ENCODE results near the gene ARHGEF40.

ARHGEF40 gene

GRCh38 chr14:21059842-21060613 is 10.1 kb upstream of the ARHGEF40 start:
- DNase-seq (ENCODE audit: low spot score in 2 of 2): no peak
- Histone ChIP-seq H3K9me3 (no peaks in the 10 kb centered on the region), H3K36me3 (replicated peaks) (no peaks in the 10 kb centered on the region), H3K4me1 (no peaks in the 10 kb centered on the region), H3K27me3 (ENCODE audit: low read depth) (peaks cover 8% of the 10 kb centered on the region), H3K4me3 (no peak overlapping the region)
- in situ Hi-C loops (cut with MboI; ENCODE audit: low sequenced_read_pairs): no loop called here

- in situ Hi-C loops (cut with MboI; ENCODE audit: low sequenced_read_pairs): no loop called here
- no peak overlapping the region for H3K4me3 ChIP-seq
- peaks cover 15% of the 10 kb centered on the region for H3K27me3 ChIP-seq (ENCODE audit: low read depth)
- H3K36me3 ChIP-seq (replicated peaks): no peaks in the 10 kb centered on the region
- H3K4me1 ChIP-seq: no peaks in the 10 kb centered on the region
- H3K9me3 ChIP-seq: no peaks in the 10 kb centered on the region
- no peak for DNase-seq (ENCODE audit: low spot score in 2 of 2)
These were observed 9.3 kb upstream of the ARHGEF40 start for GRCh38 chr14:21060614-21061346.

- Histone ChIP-seq H3K9me3 (no peaks in the 10 kb centered on the region), H3K36me3 (replicated peaks) (no peaks in the 10 kb centered on the region), H3K27me3 (ENCODE audit: low read depth) (peaks cover 15% of the 10 kb centered on the region), H3K4me3 (no peak overlapping the region), H3K4me1 (no peaks in the 10 kb centered on the region)
- DNase-seq (ENCODE audit: low spot score in 2 of 2): no peak
- in situ Hi-C loops (cut with MboI; ENCODE audit: low sequenced_read_pairs): no loop called here
These were observed 8.8 kb upstream of the ARHGEF40 start for GRCh38 chr14:21061347-21061668.

- no peak for DNase-seq (ENCODE audit: low spot score in 2 of 2)
- Histone ChIP-seq H3K9me3 (no peaks in the 10 kb centered on the region), H3K4me3 (no peak overlapping the region), H3K4me1 (no peaks in the 10 kb centered on the region), H3K36me3 (replicated peaks) (no peaks in the 10 kb centered on the region), H3K27me3 (ENCODE audit: low read depth) (peaks cover 19% of the 10 kb centered on the region)
- in situ Hi-C loops (cut with MboI; ENCODE audit: low sequenced_read_pairs): no loop called here
These were observed 6.6 kb upstream of the ARHGEF40 start for GRCh38 chr14:21063479-21063878.

- H3K36me3 ChIP-seq (replicated peaks): no peaks in the 10 kb centered on the region
- in situ Hi-C loops (cut with MboI; ENCODE audit: low sequenced_read_pairs): no loop called here
- H3K4me3 ChIP-seq: no peak overlapping the region
- no peaks in the 10 kb centered on the region for H3K9me3 ChIP-seq
- peaks cover 19% of the 10 kb centered on the region for H3K27me3 ChIP-seq (ENCODE audit: low read depth)
- peaks cover 5% of the 10 kb centered on the region for H3K4me1 ChIP-seq
- peak in 1 of 2 experiments; percentile 45 for DNase-seq (ENCODE audit: low spot score in 2 of 2)
These were observed 3.1 kb upstream of the ARHGEF40 start for GRCh38 chr14:21066882-21067502.

- Histone ChIP-seq H3K4me1 (peaks cover 5% of the 10 kb centered on the region), H3K9me3 (no peaks in the 10 kb centered on the region), H3K36me3 (replicated peaks) (no peaks in the 10 kb centered on the region), H3K27me3 (ENCODE audit: low read depth) (peaks cover 12% of the 10 kb centered on the region), H3K4me3 (no peak overlapping the region)
- in situ Hi-C loops (cut with MboI; ENCODE audit: low sequenced_read_pairs): no loop called here
- peak; percentile 55 to 76 for DNase-seq (ENCODE audit: low spot score in 2 of 2)
These were observed 1.4 kb upstream of the ARHGEF40 start for GRCh38 chr14:21068521-21069387.

- DNase-seq (ENCODE audit: low spot score in 2 of 2): peak in 1 of 2 experiments; percentile 54
- in situ Hi-C loops (cut with MboI; ENCODE audit: low sequenced_read_pairs): no loop called here
- Histone ChIP-seq H3K9me3 (no peaks in the 10 kb centered on the region), H3K4me1 (peaks cover 5% of the 10 kb centered on the region), H3K4me3 (peak overlapping the region; percentile 32), H3K27me3 (ENCODE audit: low read depth) (peaks cover 11% of the 10 kb centered on the region), H3K36me3 (replicated peaks) (no peaks in the 10 kb centered on the region)
These were observed 569 bp upstream of the ARHGEF40 start for GRCh38 chr14:21069388-21070082.

GRCh38 chr14:21070610-21071224 is 613 bp downstream of the ARHGEF40 start:
- Histone ChIP-seq H3K36me3 (replicated peaks) (peaks cover 1% of the 10 kb centered on the region; the same call in 1 of the 2 replicates), H3K9me3 (no peaks in the 10 kb centered on the region), H3K4me1 (peaks cover 5% of the 10 kb centered on the region), H3K27me3 (ENCODE audit: low read depth) (peaks cover 4% of the 10 kb centered on the region), H3K4me3 (peak overlapping the region; percentile 53)
- in situ Hi-C loops (cut with MboI; ENCODE audit: low sequenced_read_pairs): no loop called here
- DNase-seq (ENCODE audit: low spot score in 2 of 2): peak; percentile 48 to 77

- peaks cover 3% of the 10 kb centered on the region for H3K27me3 ChIP-seq (ENCODE audit: low read depth)
- DNase-seq (ENCODE audit: low spot score in 2 of 2): peak; percentile 50 to 83
- peak overlapping the region; percentile 53 for H3K4me3 ChIP-seq
- peaks cover 6% of the 10 kb centered on the region; the same call in 1 of the 2 replicates for H3K36me3 ChIP-seq (replicated peaks)
- no peaks in the 10 kb centered on the region for H3K9me3 ChIP-seq
- in situ Hi-C loops (cut with MboI; ENCODE audit: low sequenced_read_pairs): no loop called here
- peaks cover 5% of the 10 kb centered on the region for H3K4me1 ChIP-seq
These were observed 1.3 kb downstream of the ARHGEF40 start for GRCh38 chr14:21071225-21072030.

- Histone ChIP-seq H3K9me3 (no peaks in the 10 kb centered on the region), H3K4me1 (peaks cover 5% of the 10 kb centered on the region), H3K4me3 (peak overlapping the region; percentile 53), H3K36me3 (replicated peaks) (peaks cover 6% of the 10 kb centered on the region; the same call in 1 of the 2 replicates), H3K27me3 (ENCODE audit: low read depth) (no peaks in the 10 kb centered on the region; the same call in 1 of the 2 replicates)
- DNase-seq (ENCODE audit: low spot score in 2 of 2): no peak
- in situ Hi-C loops (cut with MboI; ENCODE audit: low sequenced_read_pairs): no loop called here
These were observed 1.9 kb downstream of the ARHGEF40 start for GRCh38 chr14:21072031-21072473.

GRCh38 chr14:21072781-21073339 is 2.8 kb downstream of the ARHGEF40 start:
- Histone ChIP-seq H3K4me1 (peaks cover 5% of the 10 kb centered on the region), H3K4me3 (no peak overlapping the region), H3K27me3 (ENCODE audit: low read depth) (no peaks in the 10 kb centered on the region), H3K9me3 (no peaks in the 10 kb centered on the region), H3K36me3 (replicated peaks) (peaks cover 6% of the 10 kb centered on the region; the same call in 1 of the 2 replicates)
- in situ Hi-C loops (cut with MboI; ENCODE audit: low sequenced_read_pairs): no loop called here
- DNase-seq (ENCODE audit: low spot score in 2 of 2): no peak

- no peak for DNase-seq (ENCODE audit: low spot score in 2 of 2)
- H3K36me3 ChIP-seq (replicated peaks): peaks cover 9% of the 10 kb centered on the region
- in situ Hi-C loops (cut with MboI; ENCODE audit: low sequenced_read_pairs): no loop called here
These were observed 3.8 kb downstream of the ARHGEF40 start for GRCh38 chr14:21073921-21074320.

More at GRCh38 chr14:21073921-21074320, 3.8 kb downstream of the ARHGEF40 start:
- Histone ChIP-seq H3K4me3 (no peak overlapping the region), H3K27me3 (ENCODE audit: low read depth) (no peaks in the 10 kb centered on the region), H3K4me1 (peaks cover 5% of the 10 kb centered on the region), H3K9me3 (no peaks in the 10 kb centered on the region)

All from HAP-1 (cell line).